Measurements from ENCODE around the gene CYBC1.
A peak's percentile ranks its signal among the peaks of the same experiment; 100 is the strongest.

Gene CYBC1

GRCh38 chr17:82449131-82449882, 1.2 kb downstream of the CYBC1 start:
- no peak overlapping the region for H3K27ac ChIP-seq
- H3K36me3 ChIP-seq (replicated peaks), result no peaks in the 10 kb centered on the region
- no peaks in the 10 kb centered on the region for H3K27me3 ChIP-seq (replicated peaks)
- no peak for TF ChIP-seq CTCF (IDR thresholded peaks at IDR 0.05; ENCODE audit: low read depth, low read length, missing control alignments)
- no peak for DNase-seq
- in situ Hi-C loops (cut with HindIII; ENCODE audit: low pct_ligation_motif_present, low sequenced_read_pairs), result no loop called here
- H3K4me3 ChIP-seq (ENCODE audit: low read depth, low read length), result peak overlapping the region; percentile 78

- H3K36me3 ChIP-seq (replicated peaks), result peaks cover 6% of the 10 kb centered on the region
- H3K27ac ChIP-seq, result no peak overlapping the region
- in situ Hi-C loops (cut with HindIII; ENCODE audit: low pct_ligation_motif_present, low sequenced_read_pairs), result no loop called here
- no peaks in the 10 kb centered on the region for H3K27me3 ChIP-seq (replicated peaks)
- H3K4me3 ChIP-seq (ENCODE audit: low read depth, low read length), result no peak overlapping the region
- no peak for DNase-seq
- no peak for TF ChIP-seq CTCF (IDR thresholded peaks at IDR 0.05; ENCODE audit: low read depth, low read length, missing control alignments)
Measured at GRCh38 chr17:82447876-82448275, 2.7 kb downstream of the CYBC1 start.

- no peak for DNase-seq
- no peak overlapping the region for H3K27ac ChIP-seq
- H3K36me3 ChIP-seq (replicated peaks), result peaks cover 8% of the 10 kb centered on the region
- no peak for TF ChIP-seq CTCF (IDR thresholded peaks at IDR 0.05; ENCODE audit: low read depth, low read length, missing control alignments)
- in situ Hi-C loops (cut with HindIII; ENCODE audit: low pct_ligation_motif_present, low sequenced_read_pairs), result no loop called here
- H3K4me3 ChIP-seq (ENCODE audit: low read depth, low read length), result no peak overlapping the region
- no peaks in the 10 kb centered on the region for H3K27me3 ChIP-seq (replicated peaks)
Measured at GRCh38 chr17:82446649-82447048, 3.9 kb downstream of the CYBC1 start.

GRCh38 chr17:82446124-82446523, 4.4 kb downstream of the CYBC1 start:
- peaks cover 8% of the 10 kb centered on the region for H3K36me3 ChIP-seq (replicated peaks)
- in situ Hi-C loops (cut with HindIII; ENCODE audit: low pct_ligation_motif_present, low sequenced_read_pairs), result no loop called here
- TF ChIP-seq CTCF (IDR thresholded peaks at IDR 0.05; ENCODE audit: low read depth, low read length, missing control alignments), result no peak
- H3K27me3 ChIP-seq (replicated peaks), result no peaks in the 10 kb centered on the region
- no peak overlapping the region for H3K4me3 ChIP-seq (ENCODE audit: low read depth, low read length)
- no peak for DNase-seq
- H3K27ac ChIP-seq, result no peak overlapping the region

GRCh38 chr17:82445542-82445941, 5.0 kb downstream of the CYBC1 start:
- in situ Hi-C loops (cut with HindIII; ENCODE audit: low pct_ligation_motif_present, low sequenced_read_pairs), result no loop called here
- Histone ChIP-seq H3K27me3 (replicated peaks) (no peaks in the 10 kb centered on the region), H3K4me3 (ENCODE audit: low read depth, low read length) (no peak overlapping the region), H3K27ac (no peak overlapping the region), H3K36me3 (replicated peaks) (peaks cover 8% of the 10 kb centered on the region)
- DNase-seq, result no peak
- TF ChIP-seq CTCF (IDR thresholded peaks at IDR 0.05; ENCODE audit: low read depth, low read length, missing control alignments), result no peak

All from brain microvascular endothelial cell (primary cell).